ENCODE data around the gene RBM15B.

GRCh38 chr3:51350751-51351150 lies 40.3 kb upstream of the RBM15B start:
- TF ChIP-seq CTCF (IDR thresholded peaks at IDR 0.05) (no peak), POLR2A (IDR thresholded peaks at IDR 0.05) (no peak)
